ENCODE results near the gene IGSF1. TPM values are rescaled to one million over a fixed set of nuclear protein-coding genes. Genes with fewer than 3 reads are reported as not detected.
"Not testable (repeated sequence)": the region's sequence is repeated elsewhere in the genome, so short reads cannot be mapped to it uniquely, and the experiment has no call there.

Gene IGSF1
- total RNA-seq, 2 donors from 2014 or later: not detected

GRCh38 chrX:131262200-131262599, 26.9 kb downstream of the IGSF1 start:
- DNase-seq (no peak), ATAC-seq (replicated peaks in 1 of 2) (no peak)
- Mint-ChIP-seq H3K27ac (no peak overlapping the region), H3K9me3 (no peaks in the 10 kb centered on the region), H3K27me3 (ENCODE audit: low read depth) (peaks cover 28% of the 10 kb centered on the region), H3K36me3 (ENCODE audit: insufficient read depth in 2 of 2) (no peaks in the 10 kb centered on the region), H3K4me1 (ENCODE audit: low read depth) (peaks cover 8% of the 10 kb centered on the region), H3K4me3 (no peak overlapping the region)

DNA sequence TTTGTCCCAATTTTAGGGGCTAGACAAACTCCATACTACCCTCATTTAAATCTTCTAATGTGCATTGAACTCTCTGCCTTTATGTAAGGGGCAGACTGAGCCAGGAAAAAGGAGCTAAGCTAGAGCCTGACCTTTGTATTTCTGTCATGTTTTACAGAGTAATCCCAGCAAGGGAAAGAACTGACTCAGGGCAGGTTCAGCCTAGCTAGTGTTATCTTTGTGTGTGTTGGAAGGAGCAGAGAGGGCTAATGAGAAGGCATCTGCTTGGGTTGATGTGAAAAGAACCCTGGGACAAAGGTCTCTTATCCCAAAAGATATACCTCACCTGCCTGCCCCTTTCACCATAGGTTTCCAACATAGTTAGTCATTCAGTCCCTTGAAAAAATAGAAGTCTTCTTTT, 31.7 kb downstream of the IGSF1 start:
- Mint-ChIP-seq H3K4me1 (ENCODE audit: low read depth) (no peaks in the 10 kb centered on the region), H3K9me3 (no peaks in the 10 kb centered on the region), H3K36me3 (ENCODE audit: insufficient read depth in 2 of 2) (no peaks in the 10 kb centered on the region), H3K27ac (no peak overlapping the region), H3K4me3 (no peak overlapping the region), H3K27me3 (ENCODE audit: low read depth) (peaks cover 38% of the 10 kb centered on the region)
- ATAC-seq (replicated peaks in 1 of 2): no peak
- no peak for DNase-seq

GRCh38 chrX:131250984-131251738, 37.9 kb downstream of the IGSF1 start:
- H3K36me3 Mint-ChIP-seq (ENCODE audit: insufficient read depth in 2 of 2); DNase-seq; H3K9me3 Mint-ChIP-seq; ATAC-seq (replicated peaks in 1 of 2); H3K4me3 Mint-ChIP-seq; H3K4me1 Mint-ChIP-seq (ENCODE audit: low read depth); H3K27ac Mint-ChIP-seq: not testable (repeated sequence)
- peaks cover 21% of the 10 kb centered on the region for H3K27me3 Mint-ChIP-seq (ENCODE audit: low read depth)

GRCh38 chrX:131239057-131239456, 50.0 kb downstream of the IGSF1 start:
- Mint-ChIP-seq H3K27ac (no peak overlapping the region), H3K9me3 (no peaks in the 10 kb centered on the region), H3K36me3 (ENCODE audit: insufficient read depth in 2 of 2) (no peaks in the 10 kb centered on the region), H3K4me3 (no peak overlapping the region), H3K4me1 (ENCODE audit: low read depth) (no peaks in the 10 kb centered on the region), H3K27me3 (ENCODE audit: low read depth) (peaks cover 51% of the 10 kb centered on the region)
- no peak for ATAC-seq (replicated peaks in 1 of 2)
- DNase-seq: no peak

DNA sequence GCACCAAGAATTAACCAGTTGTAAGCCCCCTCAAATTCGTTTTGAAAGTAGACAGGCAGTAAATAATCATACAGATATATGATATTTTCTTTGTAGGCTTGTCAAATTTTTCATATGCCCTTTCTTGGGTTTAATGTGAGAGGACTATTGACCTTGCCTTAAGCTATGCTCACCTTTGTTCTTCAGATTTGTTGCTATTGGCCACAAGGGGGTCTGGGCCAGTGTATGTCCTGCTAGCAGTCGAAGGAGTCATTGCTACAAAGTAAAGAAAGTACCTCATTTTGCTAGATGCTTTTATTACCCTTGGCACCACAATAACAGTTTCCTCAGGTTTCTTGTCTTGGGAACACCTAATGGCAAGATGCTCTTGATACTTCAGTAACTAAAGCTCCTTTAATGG, 51.7 kb downstream of the IGSF1 start:
- Mint-ChIP-seq H3K27me3 (ENCODE audit: low read depth) (peaks cover 50% of the 10 kb centered on the region), H3K36me3 (ENCODE audit: insufficient read depth in 2 of 2) (no peaks in the 10 kb centered on the region), H3K9me3 (no peaks in the 10 kb centered on the region), H3K4me1 (ENCODE audit: low read depth) (no peaks in the 10 kb centered on the region), H3K27ac (no peak overlapping the region), H3K4me3 (no peak overlapping the region)
- ATAC-seq (replicated peaks in 1 of 2) (no peak), DNase-seq (no peak)

- Mint-ChIP-seq H3K9me3 (no peaks in the 10 kb centered on the region), H3K4me1 (ENCODE audit: low read depth) (no peaks in the 10 kb centered on the region), H3K36me3 (ENCODE audit: insufficient read depth in 2 of 2) (no peaks in the 10 kb centered on the region), H3K27me3 (ENCODE audit: low read depth) (peaks cover 38% of the 10 kb centered on the region), H3K4me3 (no peak overlapping the region), H3K27ac (no peak overlapping the region)
- ATAC-seq (replicated peaks in 1 of 2) (no peak), DNase-seq (no peak)
Observed at GRCh38 chrX:131235768-131236545, 53.1 kb downstream of the IGSF1 start.

GRCh38 chrX:131227608-131228007, 61.5 kb downstream of the IGSF1 start:
- ATAC-seq (replicated peaks in 1 of 2): no peak
- H3K4me1 Mint-ChIP-seq (ENCODE audit: low read depth): no peaks in the 10 kb centered on the region
- no peak overlapping the region for H3K27ac Mint-ChIP-seq
- H3K36me3 Mint-ChIP-seq (ENCODE audit: insufficient read depth in 2 of 2): no peaks in the 10 kb centered on the region
- no peak overlapping the region for H3K4me3 Mint-ChIP-seq
- no peak for DNase-seq
- no peaks in the 10 kb centered on the region for H3K9me3 Mint-ChIP-seq
- H3K27me3 Mint-ChIP-seq (ENCODE audit: low read depth): peaks cover 23% of the 10 kb centered on the region

GRCh38 chrX:131226591-131226990, 62.5 kb downstream of the IGSF1 start:
- Mint-ChIP-seq H3K27me3 (ENCODE audit: low read depth) (peaks cover 23% of the 10 kb centered on the region), H3K9me3 (no peaks in the 10 kb centered on the region), H3K36me3 (ENCODE audit: insufficient read depth in 2 of 2) (no peaks in the 10 kb centered on the region), H3K4me1 (ENCODE audit: low read depth) (no peaks in the 10 kb centered on the region), H3K4me3 (no peak overlapping the region), H3K27ac (no peak overlapping the region)
- DNase-seq (no peak), ATAC-seq (replicated peaks in 1 of 2) (no peak)

DNA sequence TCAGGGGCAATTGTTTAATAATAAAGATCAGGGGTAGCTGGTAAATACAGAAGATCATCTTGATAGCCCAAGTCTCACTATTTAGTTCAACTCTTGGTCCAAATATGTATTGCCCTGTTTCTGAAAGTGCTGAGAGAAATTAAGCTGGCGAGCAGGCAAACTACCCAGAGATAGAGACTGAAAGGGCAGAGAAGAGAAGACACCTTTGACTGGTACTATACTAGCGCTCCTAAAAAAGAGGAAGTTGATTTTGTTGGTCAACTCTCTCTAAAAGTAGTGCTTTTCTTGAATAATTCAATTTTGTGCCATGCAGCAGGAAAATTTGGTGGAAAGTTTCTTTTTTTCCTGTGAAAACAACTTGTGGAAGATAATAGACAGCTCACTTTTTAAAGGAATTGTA, 64.0 kb downstream of the IGSF1 start:
- Mint-ChIP-seq H3K27me3 (ENCODE audit: low read depth) (peaks cover 23% of the 10 kb centered on the region), H3K27ac (no peak overlapping the region), H3K4me3 (no peak overlapping the region), H3K4me1 (ENCODE audit: low read depth) (no peaks in the 10 kb centered on the region), H3K9me3 (no peaks in the 10 kb centered on the region), H3K36me3 (ENCODE audit: insufficient read depth in 2 of 2) (no peaks in the 10 kb centered on the region)
- ATAC-seq (replicated peaks in 1 of 2) (no peak), DNase-seq (no peak)

Other genes with a start within 250 kb of the IGSF1 start
- not detected for gene ARHGAP36, start 231.0 kb downstream of the IGSF1 start, total RNA-seq